Type B pancreatic cell (in vitro differentiated cells): Measurements from ENCODE around the gene APC. TPM values are rescaled to one million over a fixed set of nuclear protein-coding genes. Genes with fewer than 3 reads are reported as not detected.

Source experiments
- DNase-seq: peaks from one replicate; pipeline ENCODE4 v3.0.0; 2021; ENCODE audit warnings: mixed read lengths; ENCODE audit not compliant: unreplicated experiment; ENCODE audit errors: extremely low spot score
- H3K27ac Mint-ChIP-seq: 2 replicates; pipeline ENCODE4 v1.8.0; 2021; ENCODE audit warnings: mild to moderate bottlenecking, mixed read lengths
- H3K27me3 Mint-ChIP-seq: 2 replicates; pipeline ENCODE4 v1.8.0; 2021; ENCODE audit warnings: mixed read lengths
- H3K36me3 Mint-ChIP-seq: 2 replicates; pipeline ENCODE4 v1.8.0; 2021; ENCODE audit warnings: mixed read lengths
- H3K4me1 Mint-ChIP-seq: one replicate; pipeline ENCODE4 v1.8.0; 2021; ENCODE audit warnings: mixed read lengths; ENCODE audit not compliant: unreplicated experiment
- H3K4me3 Mint-ChIP-seq: 2 replicates; pipeline ENCODE4 v1.8.0; 2021; ENCODE audit warnings: mild to moderate bottlenecking, mixed read lengths
- H3K9me3 Mint-ChIP-seq: 2 replicates; pipeline ENCODE4 v1.8.0; 2021; ENCODE audit warnings: mixed read lengths
- long read RNA-seq: library from polyadenylated mRNA; unstranded; transcript quantifications from one replicate; pipeline ENCODE4 v2.0.0, GENCODE V29; 2020
- total RNA-seq: library from RNA; stranded (reverse); gene quantifications from 2 replicates; pipeline ENCODE4 v1.2.1, GENCODE V29; 2021; ENCODE audit warnings: low replicate concordance
- TF ChIP-seq, protein P1 (sequence below): fragments of 200-600 bp; sonication (generic); conservative IDR thresholded peaks from 2 replicates; pipeline ENCODE4 v1.5.0; 2021; ENCODE audit warnings: antibody characterized with exemption, mild to moderate bottlenecking

The APC gene
- total RNA-seq = 47.7 and 48.6 TPM in 2 replicates
- long read RNA-seq, partial matches to known transcripts = 10 of 34 reads
- long read RNA-seq, other reads (novel, unspliced or antisense) = 24 of 34 reads

DNA sequence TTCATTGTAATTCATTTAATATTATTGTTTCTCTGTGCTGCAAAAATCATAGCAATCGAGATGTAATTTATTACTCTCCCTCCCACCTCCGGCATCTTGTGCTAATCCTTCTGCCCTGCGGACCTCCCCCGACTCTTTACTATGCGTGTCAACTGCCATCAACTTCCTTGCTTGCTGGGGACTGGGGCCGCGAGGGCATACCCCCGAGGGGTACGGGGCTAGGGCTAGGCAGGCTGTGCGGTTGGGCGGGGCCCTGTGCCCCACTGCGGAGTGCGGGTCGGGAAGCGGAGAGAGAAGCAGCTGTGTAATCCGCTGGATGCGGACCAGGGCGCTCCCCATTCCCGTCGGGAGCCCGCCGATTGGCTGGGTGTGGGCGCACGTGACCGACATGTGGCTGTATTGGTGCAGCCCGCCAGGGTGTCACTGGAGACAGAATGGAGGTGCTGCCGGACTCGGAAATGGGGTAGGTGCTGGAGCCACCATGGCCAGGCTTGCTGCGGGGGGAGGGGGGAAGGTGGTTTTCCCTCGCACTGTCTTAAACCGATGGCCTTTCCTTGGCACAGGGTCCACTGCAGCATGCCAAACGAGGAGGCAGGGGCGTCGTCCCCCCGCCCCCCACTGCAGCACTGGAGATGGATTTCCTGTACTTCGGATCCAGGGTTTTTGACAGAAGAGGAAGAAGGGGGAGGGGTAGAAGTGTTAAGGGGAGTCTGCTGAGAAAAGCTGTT lies at the start of gene APC:
TSS of gene APC (plus strand) at position 423 of the 728 bp plus-strand sequence. CDS start 17,006 bp downstream, outside the sequence.
- Mint-ChIP-seq H3K27ac (peak within 1 kb of the TSS; percentile 47), H3K36me3 (peaks cover 8% of the 10 kb centered on the region), H3K4me3 (peak within 1 kb of the TSS; percentile 98), H3K9me3 (no peaks in the 10 kb centered on the region), H3K4me1 (peaks cover 12% of the 10 kb centered on the region), H3K27me3 (no peaks in the 10 kb centered on the region)
- TF ChIP-seq, protein P1, sequence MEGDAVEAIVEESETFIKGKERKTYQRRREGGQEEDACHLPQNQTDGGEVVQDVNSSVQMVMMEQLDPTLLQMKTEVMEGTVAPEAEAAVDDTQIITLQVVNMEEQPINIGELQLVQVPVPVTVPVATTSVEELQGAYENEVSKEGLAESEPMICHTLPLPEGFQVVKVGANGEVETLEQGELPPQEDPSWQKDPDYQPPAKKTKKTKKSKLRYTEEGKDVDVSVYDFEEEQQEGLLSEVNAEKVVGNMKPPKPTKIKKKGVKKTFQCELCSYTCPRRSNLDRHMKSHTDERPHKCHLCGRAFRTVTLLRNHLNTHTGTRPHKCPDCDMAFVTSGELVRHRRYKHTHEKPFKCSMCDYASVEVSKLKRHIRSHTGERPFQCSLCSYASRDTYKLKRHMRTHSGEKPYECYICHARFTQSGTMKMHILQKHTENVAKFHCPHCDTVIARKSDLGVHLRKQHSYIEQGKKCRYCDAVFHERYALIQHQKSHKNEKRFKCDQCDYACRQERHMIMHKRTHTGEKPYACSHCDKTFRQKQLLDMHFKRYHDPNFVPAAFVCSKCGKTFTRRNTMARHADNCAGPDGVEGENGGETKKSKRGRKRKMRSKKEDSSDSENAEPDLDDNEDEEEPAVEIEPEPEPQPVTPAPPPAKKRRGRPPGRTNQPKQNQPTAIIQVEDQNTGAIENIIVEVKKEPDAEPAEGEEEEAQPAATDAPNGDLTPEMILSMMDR = peak; percentile 56
- peak; percentile 88 for DNase-seq

DNA sequence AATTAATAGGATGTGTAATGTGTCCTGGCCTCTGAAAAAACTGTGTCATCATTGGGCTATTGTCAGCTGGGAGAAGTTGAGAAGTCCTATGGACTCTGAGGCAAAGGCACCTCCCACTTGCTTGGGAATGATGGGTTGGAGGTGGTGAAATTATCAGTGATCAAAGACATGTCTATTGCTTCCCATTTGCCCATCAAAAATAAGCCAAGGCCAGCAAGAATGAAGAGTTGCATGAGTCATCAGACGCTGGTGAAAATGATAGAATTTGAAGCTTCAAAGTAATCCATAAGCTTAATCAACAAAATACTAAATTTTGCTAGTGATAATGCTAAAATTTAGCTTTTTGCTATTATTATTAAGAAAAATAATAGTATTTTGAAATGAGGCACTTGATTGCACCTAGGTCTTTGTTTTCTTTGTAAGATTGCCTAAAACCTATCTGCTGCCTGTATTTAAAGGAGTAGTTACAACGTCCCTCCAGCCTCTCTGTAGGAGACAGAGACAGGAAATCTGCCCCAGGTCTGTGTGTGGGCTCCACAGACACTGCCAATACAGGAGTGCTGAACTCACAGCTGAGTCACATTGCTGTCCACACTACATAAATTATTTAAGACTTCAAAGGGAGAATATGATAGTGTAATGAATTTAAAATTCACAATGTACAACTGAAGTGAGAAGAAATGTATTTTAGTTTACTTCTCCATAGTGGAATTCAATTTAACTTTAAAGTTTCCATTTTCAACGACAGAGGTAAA lies 48.4 kb upstream of the APC start:
- no peaks in the 10 kb centered on the region for H3K9me3 Mint-ChIP-seq
- H3K27me3 Mint-ChIP-seq = no peaks in the 10 kb centered on the region
- H3K4me1 Mint-ChIP-seq = peaks cover 28% of the 10 kb centered on the region
- H3K36me3 Mint-ChIP-seq = no peaks in the 10 kb centered on the region
- H3K4me3 Mint-ChIP-seq = no peak overlapping the region
- H3K27ac Mint-ChIP-seq = no peak overlapping the region
- no peak for DNase-seq
- TF ChIP-seq, protein P1 = no peak

- TF ChIP-seq, protein P1 = no peak
- Mint-ChIP-seq H3K27ac (no peak overlapping the region), H3K9me3 (no peaks in the 10 kb centered on the region), H3K36me3 (no peaks in the 10 kb centered on the region), H3K4me3 (no peak overlapping the region), H3K4me1 (peaks cover 26% of the 10 kb centered on the region), H3K27me3 (no peaks in the 10 kb centered on the region)
- no peak for DNase-seq
These were observed 46.9 kb upstream of the APC start for GRCh38 chr5:112690605-112691338.

GRCh38 chr5:112691339-112691680 lies 46.4 kb upstream of the APC start:
- Mint-ChIP-seq H3K36me3 (no peaks in the 10 kb centered on the region), H3K4me1 (peaks cover 26% of the 10 kb centered on the region), H3K9me3 (no peaks in the 10 kb centered on the region), H3K27ac (no peak overlapping the region), H3K4me3 (no peak overlapping the region), H3K27me3 (no peaks in the 10 kb centered on the region)
- DNase-seq = no peak
- TF ChIP-seq, protein P1 = no peak

DNA sequence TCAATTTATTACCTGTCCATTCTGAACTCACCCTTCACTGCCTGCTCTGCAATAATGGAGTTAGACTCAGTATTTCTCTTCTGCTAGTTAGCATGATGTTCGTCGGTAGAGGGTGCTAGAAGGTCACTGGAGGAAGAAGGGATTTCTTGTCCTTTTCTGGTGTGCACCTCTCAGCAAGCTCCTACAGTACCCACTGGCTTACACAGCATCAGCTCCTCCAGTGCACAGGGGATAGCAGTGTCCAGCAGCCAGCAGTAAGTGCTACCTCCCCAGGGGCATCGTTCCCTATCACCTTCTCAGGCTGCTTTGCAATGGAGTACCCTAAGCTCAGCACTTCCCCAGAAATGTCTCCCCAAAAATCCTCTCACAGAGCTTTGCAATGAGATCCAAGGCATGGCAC lies 45.9 kb upstream of the APC start:
- Mint-ChIP-seq H3K27me3 (no peaks in the 10 kb centered on the region), H3K36me3 (no peaks in the 10 kb centered on the region), H3K9me3 (no peaks in the 10 kb centered on the region), H3K27ac (no peak overlapping the region), H3K4me3 (no peak overlapping the region), H3K4me1 (peaks cover 26% of the 10 kb centered on the region)
- no peak for DNase-seq
- TF ChIP-seq, protein P1 = peak; percentile 36
